Hematopoietic multipotent progenitor cell treated with erythropoietin and hydrocortisone succinate and interleukin-3 and kit ligand, for 17 days (in vitro differentiated cells): Measurements from ENCODE around the gene CXCR5.

ENCODE experiments used
- DNase-seq: peaks from one replicate; pipeline ENCODE4 v3.0.0-alpha.2; 2015; ENCODE audit warnings: low spot score

Gene CXCR5

GRCh38 chr11:118912742-118913410 lies 29.2 kb downstream of the CXCR5 start:
- DNase-seq, result no peak

GRCh38 chr11:118913411-118914125 lies 29.9 kb downstream of the CXCR5 start:
- DNase-seq, result no peak

GRCh38 chr11:118914178-118914918 lies 30.7 kb downstream of the CXCR5 start:
- DNase-seq, result no peak

GRCh38 chr11:118914987-118915386 lies 31.3 kb downstream of the CXCR5 start:
- DNase-seq, result no peak

- no peak for DNase-seq
Measured at GRCh38 chr11:118915396-118915795, 31.7 kb downstream of the CXCR5 start.

GRCh38 chr11:118915941-118916841 lies 32.5 kb downstream of the CXCR5 start:
- no peak for DNase-seq

GRCh38 chr11:118916842-118917388 lies 33.2 kb downstream of the CXCR5 start:
- DNase-seq, result no peak

GRCh38 chr11:118917481-118918127 lies 33.9 kb downstream of the CXCR5 start:
- DNase-seq, result no peak

- DNase-seq, result no peak
Measured at GRCh38 chr11:118918128-118918685, 34.5 kb downstream of the CXCR5 start.

- DNase-seq, result no peak
Measured at GRCh38 chr11:118918686-118919280, 35.1 kb downstream of the CXCR5 start.

GRCh38 chr11:118921121-118921928 lies 37.6 kb downstream of the CXCR5 start:
- no peak for DNase-seq

GRCh38 chr11:118921929-118922744 lies 38.4 kb downstream of the CXCR5 start:
- no peak for DNase-seq

- peak; percentile 4 for DNase-seq
Measured at GRCh38 chr11:118922745-118923627, 39.3 kb downstream of the CXCR5 start.

- no peak for DNase-seq
Measured at GRCh38 chr11:118923721-118924587, 40.3 kb downstream of the CXCR5 start.

GRCh38 chr11:118924591-118925585 lies 41.2 kb downstream of the CXCR5 start:
- DNase-seq, result no peak
